ENCODE measurements around the gene UTP25.

DNA sequence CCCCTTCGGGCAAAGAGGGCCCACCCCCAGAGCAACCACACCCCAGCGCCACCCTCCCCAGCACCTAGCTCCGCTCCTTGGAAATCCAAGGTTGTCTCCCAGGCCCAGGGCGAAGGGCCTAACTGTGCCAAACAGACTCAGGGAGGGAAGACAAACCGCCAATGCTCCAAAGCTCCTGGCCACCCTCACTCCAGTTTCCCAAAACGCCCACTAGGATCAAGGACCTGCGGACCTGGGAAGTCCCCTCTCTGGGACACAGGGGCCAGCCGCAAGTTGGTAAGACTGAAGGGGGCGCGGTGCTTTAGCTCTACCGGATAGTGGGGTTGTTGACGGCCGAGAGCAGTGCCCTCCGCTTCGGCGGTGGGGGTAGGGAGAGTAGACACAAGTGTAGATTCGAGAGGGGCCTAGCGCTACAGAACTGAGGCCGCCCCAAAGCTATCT is 22.4 kb upstream of the UTP25 start:
- TF ChIP-seq POLR2AphosphoS5 (IDR thresholded peaks at IDR 0.05; ENCODE audit: low read depth) (no peak), EZH2 (IDR thresholded peaks at IDR 0.05; ENCODE audit: low read depth, unreplicated experiment) (no peak)
- TF ChIP-seq, protein P1, sequence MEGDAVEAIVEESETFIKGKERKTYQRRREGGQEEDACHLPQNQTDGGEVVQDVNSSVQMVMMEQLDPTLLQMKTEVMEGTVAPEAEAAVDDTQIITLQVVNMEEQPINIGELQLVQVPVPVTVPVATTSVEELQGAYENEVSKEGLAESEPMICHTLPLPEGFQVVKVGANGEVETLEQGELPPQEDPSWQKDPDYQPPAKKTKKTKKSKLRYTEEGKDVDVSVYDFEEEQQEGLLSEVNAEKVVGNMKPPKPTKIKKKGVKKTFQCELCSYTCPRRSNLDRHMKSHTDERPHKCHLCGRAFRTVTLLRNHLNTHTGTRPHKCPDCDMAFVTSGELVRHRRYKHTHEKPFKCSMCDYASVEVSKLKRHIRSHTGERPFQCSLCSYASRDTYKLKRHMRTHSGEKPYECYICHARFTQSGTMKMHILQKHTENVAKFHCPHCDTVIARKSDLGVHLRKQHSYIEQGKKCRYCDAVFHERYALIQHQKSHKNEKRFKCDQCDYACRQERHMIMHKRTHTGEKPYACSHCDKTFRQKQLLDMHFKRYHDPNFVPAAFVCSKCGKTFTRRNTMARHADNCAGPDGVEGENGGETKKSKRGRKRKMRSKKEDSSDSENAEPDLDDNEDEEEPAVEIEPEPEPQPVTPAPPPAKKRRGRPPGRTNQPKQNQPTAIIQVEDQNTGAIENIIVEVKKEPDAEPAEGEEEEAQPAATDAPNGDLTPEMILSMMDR (conservative IDR thresholded peaks at IDR 0.05; ENCODE audit: low read depth in 2 of 2), result peak; percentile 38 to 47
